Thyroid gland (tissue), 4 donors: ENCODE results near the gene GRIP1.

Experiments used
- CTCF ChIP-seq, 6 experiments: fragments of 200-600 bp in 3 of 6; fragments of 450-650 bp in 3 of 6; sonication (generic) in 3 of 6; IDR thresholded peaks; one replicate each; pipeline ENCODE4 v1.5.1; 2016 to 2019; ENCODE audit warnings: antibody characterized with exemption in 6 of 6, mild to moderate bottlenecking in 2 of 6, inconsistent platforms in 1 of 6, moderate library complexity in 1 of 6
- POLR2A ChIP-seq, 2 donors: fragments of 450-650 bp; IDR thresholded peaks; one replicate each; pipeline ENCODE4 v1.6.1; 2017; ENCODE audit warnings: antibody characterized with exemption in 2 of 2, mild to moderate bottlenecking in 2 of 2, moderate library complexity in 1 of 2

GRCh38 chr12:66329941-66330340 is 348.9 kb downstream of the GRIP1 start:
- TF ChIP-seq CTCF (IDR thresholded peaks at IDR 0.05) (no peak), POLR2A (IDR thresholded peaks at IDR 0.05) (no peak)
